HFFc6 (cell line): ENCODE data around the gene GLT8D1. TPM values are rescaled to one million over a fixed set of nuclear protein-coding genes. Genes with fewer than 3 reads are reported as not detected.

Source experiments
- DNase-seq: peaks from one replicate; pipeline ENCODE4 v3.0.0-alpha.2; 2018
- H3K27ac Mint-ChIP-seq: 2 replicates; pipeline ENCODE4 v1.8.0; 2020; ENCODE audit warnings: mild to moderate bottlenecking, mixed read lengths
- H3K27me3 Mint-ChIP-seq: 2 replicates; pipeline ENCODE4 v1.8.0; 2021; ENCODE audit warnings: mild to moderate bottlenecking, moderate library complexity, mixed read lengths; ENCODE audit not compliant: insufficient read depth
- H3K36me3 Mint-ChIP-seq: 2 replicates; pipeline ENCODE4 v1.8.0; 2021; ENCODE audit warnings: low read depth, mixed read lengths
- H3K4me1 Mint-ChIP-seq: 2 replicates; pipeline ENCODE4 v1.8.0; 2020; ENCODE audit warnings: low read depth, mixed read lengths
- H3K4me3 Mint-ChIP-seq: 2 replicates; pipeline ENCODE4 v1.8.0; 2020; ENCODE audit warnings: mild to moderate bottlenecking, moderate library complexity, mixed read lengths
- H3K9me3 Mint-ChIP-seq: 2 replicates; pipeline ENCODE4 v1.8.0; 2020; ENCODE audit warnings: mild to moderate bottlenecking, mixed read lengths
- CTCF ChIP-seq: fragments of 200-600 bp; sonication (generic); IDR thresholded peaks from 2 replicates; pipeline ENCODE4 v1.5.0; 2021; ENCODE audit warnings: antibody characterized with exemption, mild to moderate bottlenecking
- total RNA-seq, 6 experiments: library from RNA; stranded (reverse); fragmentation: NEBNext Ultra II Directional; extraction: Animal tissue kit (Norgen Biotek cat#: 25700); gene quantifications; 2 replicates in 1 of 6; 3 replicates in 5 of 6; pipeline ENCODE4 v1.2.3, GENCODE V29; 2021

GLT8D1 gene
- total RNA-seq, 6 experiments from 2014 or later = 72.6 to 90.9 (median 88.5) TPM

GRCh38 chr3:52696830-52697631, 8.6 kb downstream of the GLT8D1 start:
- peaks cover 2% of the 10 kb centered on the region; the same call in 1 of the 2 replicates for H3K27me3 Mint-ChIP-seq
- H3K27ac Mint-ChIP-seq = peak overlapping the region; percentile 24
- DNase-seq = no peak
- no peak for TF ChIP-seq CTCF
- H3K36me3 Mint-ChIP-seq = peaks cover 33% of the 10 kb centered on the region
- peaks cover 25% of the 10 kb centered on the region for H3K4me1 Mint-ChIP-seq
- no peaks in the 10 kb centered on the region for H3K9me3 Mint-ChIP-seq
- no peak overlapping the region for H3K4me3 Mint-ChIP-seq

GRCh38 chr3:52695798-52696671, 9.6 kb downstream of the GLT8D1 start:
- Mint-ChIP-seq H3K9me3 (no peaks in the 10 kb centered on the region), H3K4me3 (no peak overlapping the region), H3K27ac (peak overlapping the region; percentile 9; the same call in 1 of the 2 replicates), H3K36me3 (peaks cover 28% of the 10 kb centered on the region), H3K27me3 (peaks cover 1% of the 10 kb centered on the region; the same call in 1 of the 2 replicates), H3K4me1 (peaks cover 25% of the 10 kb centered on the region)
- DNase-seq = no peak
- TF ChIP-seq CTCF = no peak

DNA sequence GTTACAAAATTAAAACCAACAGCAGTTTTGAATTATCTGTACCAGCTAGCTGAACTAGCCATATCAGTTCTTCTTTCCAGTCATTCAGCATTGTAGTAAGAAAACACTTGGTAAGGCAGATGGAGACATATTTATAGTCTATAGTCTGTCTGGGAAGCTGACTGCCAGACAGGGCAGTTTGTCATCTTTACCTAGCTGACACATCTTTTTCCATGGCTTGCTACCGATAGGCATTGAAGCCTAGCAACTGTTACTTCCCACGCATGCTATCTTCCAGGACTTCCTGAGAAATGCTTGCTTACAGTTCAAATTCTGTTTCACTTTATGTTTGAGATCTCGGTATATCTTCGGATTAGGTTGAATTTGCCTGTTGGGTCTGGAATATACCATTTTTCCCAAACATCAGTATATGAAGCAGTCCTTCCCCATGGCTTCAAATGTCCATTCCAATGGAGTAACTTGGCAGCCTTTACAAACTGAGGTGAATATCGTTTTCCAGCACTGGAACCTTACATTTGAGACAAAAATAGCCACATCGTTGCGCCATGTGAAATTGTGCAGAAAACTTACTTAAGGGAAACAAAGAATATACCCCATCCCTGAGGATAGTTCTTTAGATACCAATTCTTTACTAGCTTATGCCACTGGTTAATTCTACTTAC, 10.9 kb downstream of the GLT8D1 start:
- peak overlapping the region; percentile 37; the same call in 1 of the 2 replicates for H3K27ac Mint-ChIP-seq

DNA sequence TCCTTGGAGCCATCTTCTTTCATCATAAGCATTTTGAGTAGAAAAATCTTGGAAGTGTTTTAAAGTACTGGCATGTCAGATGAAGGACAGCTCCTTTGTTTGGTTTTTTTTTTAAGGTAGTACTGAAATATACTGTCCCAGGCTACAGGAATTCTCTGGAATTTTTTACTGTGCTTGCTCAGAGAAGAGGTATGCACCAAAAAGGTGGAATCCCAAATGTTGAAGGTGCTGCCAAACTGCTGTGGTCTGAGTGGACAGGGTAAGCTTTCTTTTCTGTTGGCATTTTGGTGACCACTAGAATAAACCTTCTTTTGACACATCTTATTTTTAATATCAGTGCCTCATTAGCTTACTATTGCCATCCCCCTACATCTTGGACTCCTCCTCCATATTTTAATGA, 12.5 kb downstream of the GLT8D1 start:
- Mint-ChIP-seq H3K9me3 (no peaks in the 10 kb centered on the region), H3K4me3 (no peak overlapping the region), H3K27ac (peak overlapping the region; percentile 71), H3K36me3 (peaks cover 49% of the 10 kb centered on the region), H3K4me1 (peaks cover 48% of the 10 kb centered on the region), H3K27me3 (no peaks in the 10 kb centered on the region; the same call in 1 of the 2 replicates)
- no peak for DNase-seq
- no peak for TF ChIP-seq CTCF

More for the DNA sequence above, 10.9 kb downstream of the GLT8D1 start:
- no peak for DNase-seq
- peaks cover 35% of the 10 kb centered on the region for H3K36me3 Mint-ChIP-seq
- no peaks in the 10 kb centered on the region; the same call in 1 of the 2 replicates for H3K27me3 Mint-ChIP-seq
- no peaks in the 10 kb centered on the region for H3K9me3 Mint-ChIP-seq
- peaks cover 32% of the 10 kb centered on the region for H3K4me1 Mint-ChIP-seq
- H3K4me3 Mint-ChIP-seq = no peak overlapping the region
- TF ChIP-seq CTCF = no peak

GRCh38 chr3:52690560-52690959, 15.0 kb downstream of the GLT8D1 start:
- Mint-ChIP-seq H3K27ac (peak overlapping the region; percentile 19), H3K4me3 (no peak overlapping the region), H3K36me3 (peaks cover 63% of the 10 kb centered on the region), H3K4me1 (peaks cover 53% of the 10 kb centered on the region), H3K27me3 (peaks cover 3% of the 10 kb centered on the region), H3K9me3 (no peaks in the 10 kb centered on the region; the same call in 1 of the 2 replicates)
- no peak for DNase-seq
- no peak for TF ChIP-seq CTCF
